GM04504 (cell line): ENCODE data around the gene RBMX2.
A peak's percentile ranks its signal among the peaks of the same experiment; 100 is the strongest.
"Not testable (repeated sequence)": the region's sequence is repeated elsewhere in the genome, so short reads cannot be mapped to it uniquely, and the experiment has no call there.

ENCODE experiments used
- DNase-seq: peaks from one replicate; pipeline ENCODE4 v3.0.0-alpha.2; 2012; ENCODE audit warnings: low read depth

Gene RBMX2

GRCh38 chrX:130401415-130402207, at the start of gene RBMX2:
TSS of gene RBMX2 (plus strand) at chrX:130401987. CDS start at chrX:130402033, 46 bp downstream.
- DNase-seq: peak; percentile 28

GRCh38 chrX:130352050-130352449, 49.7 kb upstream of the RBMX2 start:
- not testable (repeated sequence) for DNase-seq

GRCh38 chrX:130376077-130376476, 25.7 kb upstream of the RBMX2 start:
- DNase-seq: no peak

GRCh38 chrX:130378024-130378669, 23.6 kb upstream of the RBMX2 start:
- DNase-seq: no peak

GRCh38 chrX:130385520-130385919, 16.3 kb upstream of the RBMX2 start, which contains the start of gene GPR119:
TSS of gene GPR119 (minus strand) at chrX:130385674. CDS start at chrX:130385447, 227 bp downstream.
- no peak for DNase-seq

GRCh38 chrX:130386408-130386808, 15.4 kb upstream of the RBMX2 start:
- no peak for DNase-seq

- peak; percentile 33 for DNase-seq
Measured at GRCh38 chrX:130393451-130394074, 8.2 kb upstream of the RBMX2 start.

GRCh38 chrX:130395341-130395740, 6.4 kb upstream of the RBMX2 start:
- DNase-seq: no peak

GRCh38 chrX:130402208-130402684, 459 bp downstream of the RBMX2 start:
- no peak for DNase-seq

- DNase-seq: no peak
Measured at GRCh38 chrX:130413415-130413814, 11.6 kb downstream of the RBMX2 start.

- DNase-seq: no peak
Measured at GRCh38 chrX:130414800-130415199, 13.0 kb downstream of the RBMX2 start.

- DNase-seq: no peak
Measured at GRCh38 chrX:130415201-130415600, 13.4 kb downstream of the RBMX2 start.

GRCh38 chrX:130416785-130417184, 15.0 kb downstream of the RBMX2 start:
- DNase-seq: no peak

GRCh38 chrX:130418066-130418465, 16.3 kb downstream of the RBMX2 start:
- no peak for DNase-seq

GRCh38 chrX:130418740-130419139, 17.0 kb downstream of the RBMX2 start:
- no peak for DNase-seq

GRCh38 chrX:130419263-130419662, 17.5 kb downstream of the RBMX2 start:
- no peak for DNase-seq

- DNase-seq: no peak
Measured at GRCh38 chrX:130426531-130426930, 24.7 kb downstream of the RBMX2 start.

- not testable (repeated sequence) for DNase-seq
Measured at GRCh38 chrX:130429236-130429635, 27.4 kb downstream of the RBMX2 start.

- no peak for DNase-seq
Measured at GRCh38 chrX:130435937-130436336, 34.1 kb downstream of the RBMX2 start.

GRCh38 chrX:130437996-130438395, 36.2 kb downstream of the RBMX2 start:
- DNase-seq: not testable (repeated sequence)

- DNase-seq: no peak
Measured at GRCh38 chrX:130443875-130444274, 42.1 kb downstream of the RBMX2 start.

GRCh38 chrX:130444641-130445336, 43.0 kb downstream of the RBMX2 start:
- DNase-seq: no peak
